GM18868 (cell line): ENCODE measurements around the gene NPY5R.

ENCODE experiments used
- ATAC-seq: cut with Tn5 transposase; IDR thresholded peaks from one replicate; pipeline ENCODE4 v1.9.1; 2021; ENCODE audit warnings: mild to moderate bottlenecking, moderate library complexity; ENCODE audit not compliant: unreplicated experiment

NPY5R gene

GRCh38 chr4:163384434-163384833 is 40.7 kb downstream of the NPY5R start:
- no peak for ATAC-seq

- no peak for ATAC-seq
Observed at GRCh38 chr4:163384926-163385325, 41.2 kb downstream of the NPY5R start.

- no peak for ATAC-seq
Observed at GRCh38 chr4:163385466-163385865, 41.8 kb downstream of the NPY5R start.

- ATAC-seq, result no peak
Observed at GRCh38 chr4:163391756-163392155, 48.1 kb downstream of the NPY5R start.

GRCh38 chr4:163392328-163392727 is 48.6 kb downstream of the NPY5R start:
- ATAC-seq, result no peak

- no peak for ATAC-seq
Observed at GRCh38 chr4:163393471-163393870, 49.8 kb downstream of the NPY5R start.

GRCh38 chr4:163395055-163395454 is 51.4 kb downstream of the NPY5R start:
- ATAC-seq, result no peak

GRCh38 chr4:163395758-163396157 is 52.1 kb downstream of the NPY5R start:
- ATAC-seq, result no peak

- no peak for ATAC-seq
Observed at GRCh38 chr4:163398238-163398637, 54.5 kb downstream of the NPY5R start.

GRCh38 chr4:163400911-163401310 is 57.2 kb downstream of the NPY5R start:
- ATAC-seq, result no peak
